Smooth muscle cell (in vitro differentiated cells): ENCODE results near the gene SCN8A. TPM values are rescaled to one million over a fixed set of nuclear protein-coding genes. Genes with fewer than 3 reads are reported as not detected.

Experiments used
- DNase-seq: peaks from one replicate; lab custom pipeline; 2025; ENCODE audit not compliant: unreplicated experiment; lab: John Stamatoyannopoulos, UW
- H2AFZ ChIP-seq: fragments of 200-600 bp; sonication (generic); 2 replicates; pipeline ENCODE4 v1.6.0; 2016; ENCODE audit warnings: antibody characterized with exemption, low read depth, mild to moderate bottlenecking
- H3F3A ChIP-seq: fragments of 200-600 bp; sonication (generic); 2 replicates; pipeline ENCODE4 v1.6.0; 2017; ENCODE audit warnings: antibody characterized with exemption, low read depth
- H3K27ac ChIP-seq: fragments of 200-600 bp; sonication (generic); 2 replicates; pipeline ENCODE4 v1.5.1; 2016; ENCODE audit warnings: low read depth, mild to moderate bottlenecking
- H3K27me3 ChIP-seq: fragments of 200-600 bp; sonication (generic); 2 replicates; pipeline ENCODE4 v1.6.1; 2016; ENCODE audit warnings: low read depth, mild to moderate bottlenecking
- H3K36me3 ChIP-seq: fragments of 200-600 bp; sonication (generic); 2 replicates; pipeline ENCODE4 v1.5.1; 2016; ENCODE audit warnings: low read depth
- H3K4me1 ChIP-seq: fragments of 200-600 bp; sonication (generic); 2 replicates; pipeline ENCODE4 v1.5.1; 2016; ENCODE audit warnings: low read depth
- H3K4me2 ChIP-seq: fragments of 200-600 bp; sonication (generic); 2 replicates; pipeline ENCODE4 v1.6.0; 2016; ENCODE audit warnings: mild to moderate bottlenecking
- H3K4me3 ChIP-seq: fragments of 200-600 bp; sonication (generic); 2 replicates; pipeline ENCODE4 v1.5.1; 2016; ENCODE audit warnings: mild to moderate bottlenecking
- H3K79me2 ChIP-seq: fragments of 200-600 bp; sonication (generic); 2 replicates; pipeline ENCODE4 v1.6.0; 2016; ENCODE audit warnings: low read depth, mild to moderate bottlenecking
- H3K9ac ChIP-seq: fragments of 200-600 bp; sonication (generic); 2 replicates; pipeline ENCODE4 v1.6.0; 2016; ENCODE audit warnings: low read depth
- H3K9me3 ChIP-seq: fragments of 200-600 bp; sonication (generic); replicated peaks from 2 replicates; pipeline ENCODE4 v1.5.1; 2016; ENCODE audit warnings: low read depth
- H4K20me1 ChIP-seq: fragments of 200-600 bp; sonication (generic); 2 replicates; pipeline ENCODE4 v1.6.0; 2016; ENCODE audit warnings: low read depth
- CTCF ChIP-seq: fragments of 200-600 bp; sonication (generic); IDR thresholded peaks from 2 replicates; pipeline ENCODE4 v1.5.1; 2017; ENCODE audit warnings: borderline replicate concordance, mild to moderate bottlenecking, antibody characterized with exemption; ENCODE audit not compliant: insufficient read depth, poor library complexity, severe bottlenecking
- WGBS: methylation state at CpG from one replicate; pipeline ENCODE4 v1.1.7; 2016; ENCODE audit warnings: low lambda C conversion rate; 5-methylcytosine and 5-hydroxymethylcytosine counted together
- polyA plus RNA-seq: library from polyadenylated mRNA; unstranded; fragments of >200 nt; fragmentation: Nextera tagmentation; extraction: Ambion mirVana; gene quantifications from 2 replicates; pipeline ENCODE4 v1.2.1, GENCODE V29; 2016
- total RNA-seq: library from RNA; depleted of rRNA; stranded (reverse); fragments of >200 nt; gene quantifications from 2 replicates; pipeline ENCODE4 v1.2.3, GENCODE V29; 2014

SCN8A gene
- total and polyA plus RNA-seq, 2 experiments from 2014 or later = 0.38 to 4.5 TPM

GRCh38 chr12:51678086-51678724 is 87.2 kb downstream of the SCN8A start:
- no peak for DNase-seq
- Histone ChIP-seq H3K36me3 (no peaks in the 10 kb centered on the region), H3K79me2 (no peaks in the 10 kb centered on the region), H3K4me1 (no peaks in the 10 kb centered on the region), H3F3A (peaks cover 2% of the 10 kb centered on the region), H3K9me3 (no peaks in the 10 kb centered on the region), H3K4me2 (no peak overlapping the region), H3K27ac (no peak overlapping the region), H4K20me1 (no peaks in the 10 kb centered on the region), H3K9ac (no peak overlapping the region), H3K4me3 (no peak overlapping the region), H3K27me3 (no peaks in the 10 kb centered on the region), H2AFZ (no peak overlapping the region)
- WGBS = 54% methylated on average over 5 of the region's 5 CpGs
- TF ChIP-seq CTCF = peak; percentile 62

GRCh38 chr12:51682981-51683380 is 91.9 kb downstream of the SCN8A start:
- Histone ChIP-seq H3K4me2 (no peak overlapping the region), H3K27ac (no peak overlapping the region), H3K9ac (no peak overlapping the region), H3K4me1 (peaks cover 4% of the 10 kb centered on the region), H3K36me3 (no peaks in the 10 kb centered on the region), H3K79me2 (no peaks in the 10 kb centered on the region), H2AFZ (no peak overlapping the region), H3K27me3 (no peaks in the 10 kb centered on the region), H3K9me3 (no peaks in the 10 kb centered on the region), H3K4me3 (no peak overlapping the region), H4K20me1 (no peaks in the 10 kb centered on the region), H3F3A (peaks cover 2% of the 10 kb centered on the region)
- WGBS = 93% methylated on average over 2 of the region's 2 CpGs
- DNase-seq = no peak
- TF ChIP-seq CTCF = no peak

- H3K27me3 ChIP-seq = no peaks in the 10 kb centered on the region
- H3K36me3 ChIP-seq = no peaks in the 10 kb centered on the region
- H3K79me2 ChIP-seq = no peaks in the 10 kb centered on the region
- H3F3A ChIP-seq = peaks cover 2% of the 10 kb centered on the region
- 88% methylated on average over 4 of the region's 4 CpGs for WGBS
- H3K9ac ChIP-seq = no peak overlapping the region
- H4K20me1 ChIP-seq = no peaks in the 10 kb centered on the region
- no peak overlapping the region for H3K4me3 ChIP-seq
- no peak for DNase-seq
- H2AFZ ChIP-seq = no peak overlapping the region
- TF ChIP-seq CTCF = no peak
- no peaks in the 10 kb centered on the region for H3K9me3 ChIP-seq
- peaks cover 4% of the 10 kb centered on the region for H3K4me1 ChIP-seq
- no peak overlapping the region for H3K27ac ChIP-seq
- H3K4me2 ChIP-seq = no peak overlapping the region
Measured at GRCh38 chr12:51683763-51684357, 92.8 kb downstream of the SCN8A start.

- no peak for DNase-seq
- no peaks in the 10 kb centered on the region for H4K20me1 ChIP-seq
- no peaks in the 10 kb centered on the region for H3K27me3 ChIP-seq
- H3K36me3 ChIP-seq = no peaks in the 10 kb centered on the region
- H3K27ac ChIP-seq = peak overlapping the region; percentile 31
- H3K4me2 ChIP-seq = peak overlapping the region; percentile 38
- no peaks in the 10 kb centered on the region for H3K79me2 ChIP-seq
- no peak overlapping the region for H3K9ac ChIP-seq
- TF ChIP-seq CTCF = no peak
- no peaks in the 10 kb centered on the region for H3K9me3 ChIP-seq
- H2AFZ ChIP-seq = no peak overlapping the region
- H3F3A ChIP-seq = no peaks in the 10 kb centered on the region
- H3K4me3 ChIP-seq = no peak overlapping the region
- peaks cover 4% of the 10 kb centered on the region for H3K4me1 ChIP-seq
- 81% methylated on average over 1 of the region's 1 CpG for WGBS
Measured at GRCh38 chr12:51686727-51687126, 95.7 kb downstream of the SCN8A start.
